ENCODE measurements around the gene SMPDL3A.

Gene SMPDL3A

DNA sequence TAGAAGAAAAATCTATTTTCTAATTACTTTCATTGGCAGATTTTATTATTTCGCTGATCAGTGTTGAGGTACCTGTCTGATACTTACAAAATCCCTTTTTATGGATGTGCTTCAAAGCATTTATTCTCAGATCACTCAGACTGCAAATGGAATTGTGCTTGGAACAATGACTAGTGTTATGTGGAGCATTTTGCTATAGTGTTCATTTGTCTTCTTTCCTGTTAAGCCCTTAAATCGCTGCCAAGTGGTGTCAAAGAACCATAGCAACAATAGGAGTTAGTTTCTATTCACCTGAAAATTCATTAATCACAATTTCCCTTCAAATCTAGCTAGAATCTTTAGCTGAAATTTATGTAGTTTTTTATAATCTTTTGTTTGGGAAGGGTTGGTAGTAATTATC is 29.8 kb downstream of the SMPDL3A start:
- no peak for DNase-seq (ENCODE audit: extremely low spot score)
- ChIA-PET CTCF (interaction anchor here (1.8 kb wide), 1 partner anchor 20 kb away, joined by 7 read pairs; no protein-coding TSS in a partner anchor), POLR2A (no interaction called here)
- no peak for TF ChIP-seq CTCF (IDR thresholded peaks at IDR 0.05; ENCODE audit: control extremely low read depth, extremely low read depth, low read depth, missing control alignments)

DNA sequence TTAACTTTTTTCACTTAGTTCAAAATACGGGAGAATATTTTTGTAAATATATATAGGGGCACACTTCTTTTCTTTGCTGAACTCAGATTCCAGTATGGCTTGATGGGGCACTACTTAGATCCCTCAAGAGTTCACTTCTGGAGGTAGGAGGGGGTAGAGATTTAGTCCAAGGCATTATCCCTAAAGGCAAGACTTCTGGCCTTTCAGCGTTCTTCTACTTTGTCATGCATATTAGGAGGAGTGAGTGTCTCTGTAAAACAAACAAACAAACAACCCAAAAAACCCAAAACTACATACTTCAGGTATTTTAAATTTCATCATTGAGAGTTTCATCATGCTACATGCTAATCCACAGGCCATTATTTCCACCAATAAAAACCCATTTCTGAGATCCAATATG is 32.0 kb downstream of the SMPDL3A start:
- CTCF ChIA-PET: no interaction called here
- TF ChIP-seq CTCF (IDR thresholded peaks at IDR 0.05; ENCODE audit: control extremely low read depth, extremely low read depth, low read depth, missing control alignments): no peak
- POLR2A ChIA-PET: no interaction called here

DNA sequence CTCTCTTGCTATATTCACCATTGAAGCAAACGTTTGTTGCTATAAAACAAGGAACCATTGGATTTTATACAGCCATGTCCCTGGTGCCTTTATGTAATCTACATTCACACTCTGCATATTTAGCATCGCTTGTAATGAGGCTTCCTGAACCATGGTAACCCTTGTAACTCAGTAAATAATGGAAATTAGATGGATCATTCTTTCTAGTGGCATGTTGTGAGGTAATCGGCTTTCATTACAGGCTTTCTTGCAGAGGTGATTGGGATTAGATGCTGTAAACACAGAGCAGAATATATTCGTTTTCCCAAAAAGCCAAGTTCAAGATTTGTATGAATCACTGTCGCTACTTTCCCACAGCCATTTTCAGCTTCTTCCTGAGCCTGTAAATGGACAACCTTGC is 36.1 kb downstream of the SMPDL3A start:
- CTCF ChIA-PET: interaction anchor here (1.1 to 3.6 kb wide), 4 partner anchors 10 to 73 kb away, joined by 3 to 30 read pairs (median 8); no protein-coding TSS in a partner anchor
- DNase-seq (ENCODE audit: extremely low spot score): no peak
- POLR2A ChIA-PET: no interaction called here
- no peak for TF ChIP-seq CTCF (IDR thresholded peaks at IDR 0.05; ENCODE audit: control extremely low read depth, extremely low read depth, low read depth, missing control alignments)

More for the DNA sequence above, 32.0 kb downstream of the SMPDL3A start:
- no peak for DNase-seq (ENCODE audit: extremely low spot score)

DNA sequence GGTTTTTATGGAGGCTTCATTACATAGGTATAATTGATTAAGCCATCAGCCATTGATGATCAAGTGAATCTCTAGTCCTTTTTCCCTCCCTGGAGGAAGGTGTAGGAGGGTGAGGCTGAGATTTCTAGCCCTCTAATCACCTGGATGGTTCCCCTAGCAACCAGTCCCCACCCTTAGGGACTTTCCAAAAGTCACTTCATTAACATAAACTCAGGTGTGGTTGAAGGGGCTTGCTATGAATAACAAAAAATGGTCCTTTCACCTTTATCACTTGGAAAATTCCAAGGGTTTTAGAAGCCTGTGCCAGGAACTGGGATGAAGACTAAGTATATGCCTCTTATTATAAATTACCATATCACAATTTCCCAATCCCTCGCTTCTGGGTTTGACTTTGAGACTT is 40.4 kb downstream of the SMPDL3A start:
- ChIA-PET CTCF (interaction anchor here (3.1 kb wide), 1 partner anchor 10 kb away, joined by 11 read pairs; no protein-coding TSS in a partner anchor), POLR2A (interaction anchor here (0.6 kb wide), 1 partner anchor 156 kb away, joined by 3 read pairs; no protein-coding TSS in a partner anchor)
- no peak for DNase-seq (ENCODE audit: extremely low spot score)
- TF ChIP-seq CTCF (IDR thresholded peaks at IDR 0.05; ENCODE audit: control extremely low read depth, extremely low read depth, low read depth, missing control alignments): no peak

- DNase-seq (ENCODE audit: extremely low spot score): no peak
- TF ChIP-seq CTCF (IDR thresholded peaks at IDR 0.05; ENCODE audit: control extremely low read depth, extremely low read depth, low read depth, missing control alignments): no peak
- POLR2A ChIA-PET: no interaction called here
- CTCF ChIA-PET: interaction anchor here (1.7 to 3.1 kb wide), 3 partner anchors 7 to 101 kb away, joined by 3 to 11 read pairs (median 10); no protein-coding TSS in a partner anchor
These were observed 42.5 kb downstream of the SMPDL3A start for GRCh38 chr6:122831511-122831910.

- no peak for DNase-seq (ENCODE audit: extremely low spot score)
- ChIA-PET POLR2A (no interaction called here), CTCF (interaction anchor here (1.3 to 2.4 kb wide), 2 partner anchors 10 to 102 kb away, joined by 3 to 10 read pairs; no protein-coding TSS in a partner anchor)
- no peak for TF ChIP-seq CTCF (IDR thresholded peaks at IDR 0.05; ENCODE audit: control extremely low read depth, extremely low read depth, low read depth, missing control alignments)
These were observed 43.4 kb downstream of the SMPDL3A start for GRCh38 chr6:122832459-122832858.

All from GM10248 (cell line).